SU-DHL-6 (cell line): ENCODE measurements around the gene RNGTT.

Experiments
- CTCF ChIP-seq: fragments of 200-600 bp; sonication (generic); IDR thresholded peaks from one replicate; pipeline ENCODE4 v1.5.1; 2017; ENCODE audit warnings: antibody characterized with exemption, mild to moderate bottlenecking, low read length, moderate library complexity; ENCODE audit not compliant: insufficient read depth, poor library complexity, severe bottlenecking
- EZH2phosphoT487 ChIP-seq: fragments of 200-600 bp; sonication (generic), shearing (Covaris generic); conservative IDR thresholded peaks from 2 replicates; pipeline ENCODE4 v1.6.1; 2018; ENCODE audit warnings: mild to moderate bottlenecking, antibody characterized with exemption, low read length, moderate library complexity, mixed read lengths

GRCh38 chr6:88804701-88805100 lies 158.7 kb downstream of the RNGTT start:
- no peak for TF ChIP-seq CTCF
- TF ChIP-seq EZH2phosphoT487, result no peak
